ENCODE results near the gene EVX2. TPM values are rescaled to one million over a fixed set of nuclear protein-coding genes. Genes with fewer than 3 reads are reported as not detected.

Gene EVX2
- total RNA-seq, 1 donor from 2014 or later, result 0.10 TPM

DNA sequence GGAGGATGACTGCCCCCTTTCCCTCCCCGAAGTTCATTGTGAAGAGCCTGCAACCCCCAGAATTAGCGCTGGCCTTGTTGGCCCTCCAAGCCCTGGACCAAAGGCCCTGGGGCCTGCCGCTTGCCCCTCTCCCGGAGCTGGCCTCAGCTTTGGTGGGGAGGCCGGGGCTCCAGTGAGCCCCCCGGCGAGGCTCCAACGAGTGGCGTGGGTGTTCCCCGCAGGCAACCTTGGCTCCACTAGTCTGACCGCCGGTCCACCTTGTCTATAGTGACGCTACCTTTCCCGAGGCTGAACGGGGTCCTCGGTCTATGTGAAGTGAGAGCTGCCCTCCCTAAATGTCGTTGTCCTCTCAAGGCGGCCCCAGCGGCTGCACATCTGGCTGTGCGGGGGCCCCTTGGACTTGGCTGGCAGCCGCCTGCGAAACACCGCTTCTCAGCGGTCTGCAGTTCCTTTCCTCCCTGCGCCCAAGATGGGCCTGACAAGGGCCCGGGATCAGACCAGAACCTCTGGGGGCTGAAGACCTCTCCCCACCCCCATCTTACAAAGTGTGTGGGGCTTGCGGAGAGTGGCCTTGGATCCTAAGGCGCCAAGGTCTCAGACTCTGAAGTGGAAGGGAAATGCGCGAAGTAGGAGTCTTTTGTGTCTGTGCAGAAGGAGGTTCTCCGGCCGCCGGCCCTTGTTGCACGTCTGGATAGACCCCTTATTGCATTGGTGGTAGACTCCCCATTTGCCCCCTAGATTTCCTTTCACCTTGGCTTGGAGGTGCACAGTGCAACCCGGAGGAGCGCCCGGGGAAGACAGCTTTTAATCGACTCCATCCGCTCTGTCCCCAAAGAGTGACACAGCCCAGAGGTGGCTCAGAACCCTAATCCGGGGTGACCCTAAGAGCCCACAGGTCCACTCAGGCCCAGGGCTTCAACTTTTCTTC lies 28.9 kb upstream of the EVX2 start:
- H3K4me3 Mint-ChIP-seq, result no peak overlapping the region
- H3K27ac Mint-ChIP-seq, result no peak overlapping the region
- TF ChIP-seq, protein P1, sequence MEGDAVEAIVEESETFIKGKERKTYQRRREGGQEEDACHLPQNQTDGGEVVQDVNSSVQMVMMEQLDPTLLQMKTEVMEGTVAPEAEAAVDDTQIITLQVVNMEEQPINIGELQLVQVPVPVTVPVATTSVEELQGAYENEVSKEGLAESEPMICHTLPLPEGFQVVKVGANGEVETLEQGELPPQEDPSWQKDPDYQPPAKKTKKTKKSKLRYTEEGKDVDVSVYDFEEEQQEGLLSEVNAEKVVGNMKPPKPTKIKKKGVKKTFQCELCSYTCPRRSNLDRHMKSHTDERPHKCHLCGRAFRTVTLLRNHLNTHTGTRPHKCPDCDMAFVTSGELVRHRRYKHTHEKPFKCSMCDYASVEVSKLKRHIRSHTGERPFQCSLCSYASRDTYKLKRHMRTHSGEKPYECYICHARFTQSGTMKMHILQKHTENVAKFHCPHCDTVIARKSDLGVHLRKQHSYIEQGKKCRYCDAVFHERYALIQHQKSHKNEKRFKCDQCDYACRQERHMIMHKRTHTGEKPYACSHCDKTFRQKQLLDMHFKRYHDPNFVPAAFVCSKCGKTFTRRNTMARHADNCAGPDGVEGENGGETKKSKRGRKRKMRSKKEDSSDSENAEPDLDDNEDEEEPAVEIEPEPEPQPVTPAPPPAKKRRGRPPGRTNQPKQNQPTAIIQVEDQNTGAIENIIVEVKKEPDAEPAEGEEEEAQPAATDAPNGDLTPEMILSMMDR (conservative IDR thresholded peaks at IDR 0.05), result no peak
- peak; percentile 67 for DNase-seq (ENCODE audit: extremely low spot score, unreplicated experiment)
- H3K9me3 Mint-ChIP-seq, result peaks cover 6% of the 10 kb centered on the region
- H3K36me3 Mint-ChIP-seq, result peaks cover 5% of the 10 kb centered on the region
- no peaks in the 10 kb centered on the region for H3K4me1 Mint-ChIP-seq (ENCODE audit: unreplicated experiment)
- peaks cover 96% of the 10 kb centered on the region for H3K27me3 Mint-ChIP-seq

DNA sequence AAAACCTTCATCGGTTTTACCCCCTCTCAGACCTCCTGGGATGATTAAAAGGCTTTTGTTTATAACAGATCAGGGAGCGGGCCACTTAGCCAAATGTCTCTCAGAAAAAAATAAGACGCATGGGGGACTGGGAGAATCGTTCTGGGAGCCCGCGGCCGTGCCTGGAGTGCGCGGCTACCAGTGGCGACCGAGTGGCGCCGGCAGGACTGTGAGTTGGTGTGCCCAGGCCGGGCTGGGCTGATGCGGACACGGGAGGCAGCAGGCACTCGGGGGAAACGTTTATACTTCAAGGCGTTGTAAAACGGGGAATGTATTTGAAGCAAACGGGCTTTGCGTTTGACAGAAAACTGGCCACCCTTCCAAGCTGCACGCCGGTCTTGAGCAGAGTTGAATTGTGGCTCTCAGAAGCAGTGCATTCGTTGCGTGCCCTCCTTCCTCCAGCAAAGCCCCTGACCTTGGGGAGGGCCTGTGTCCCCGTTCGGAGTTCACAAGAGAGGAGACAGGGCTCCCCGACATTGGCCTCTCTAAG lies 28.1 kb upstream of the EVX2 start:
- TF ChIP-seq, protein P1 (conservative IDR thresholded peaks at IDR 0.05), result no peak
- Mint-ChIP-seq H3K4me1 (ENCODE audit: unreplicated experiment) (no peaks in the 10 kb centered on the region), H3K27ac (no peak overlapping the region), H3K36me3 (peaks cover 3% of the 10 kb centered on the region), H3K27me3 (peaks cover 95% of the 10 kb centered on the region), H3K4me3 (peak overlapping the region; percentile 7), H3K9me3 (peaks cover 4% of the 10 kb centered on the region)
- DNase-seq (ENCODE audit: extremely low spot score, unreplicated experiment), result peak; percentile 59

DNA sequence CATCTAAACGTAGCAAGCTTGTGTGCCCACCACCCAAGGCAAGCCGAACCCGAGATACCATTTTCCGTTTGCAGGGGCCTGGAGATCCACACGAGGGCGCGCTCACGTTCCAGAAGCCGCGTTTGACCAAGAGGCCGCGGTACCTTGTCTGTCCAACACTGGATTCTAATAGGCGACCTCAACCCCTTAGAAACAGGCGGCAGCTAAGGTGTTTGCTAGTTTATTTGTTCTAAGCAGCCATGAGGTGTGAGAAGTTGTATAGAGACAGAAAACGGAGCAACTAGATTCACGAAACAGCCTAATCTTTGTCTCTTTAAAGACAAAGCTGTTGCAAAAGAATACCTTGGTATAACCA lies 27.5 kb upstream of the EVX2 start:
- TF ChIP-seq, protein P1 (conservative IDR thresholded peaks at IDR 0.05), result peak; percentile 82
- Mint-ChIP-seq H3K4me1 (ENCODE audit: unreplicated experiment) (peaks cover 3% of the 10 kb centered on the region), H3K9me3 (no peaks in the 10 kb centered on the region), H3K4me3 (peak overlapping the region; percentile 56), H3K27me3 (peaks cover 92% of the 10 kb centered on the region), H3K36me3 (no peaks in the 10 kb centered on the region), H3K27ac (peak overlapping the region; percentile 81)
- DNase-seq (ENCODE audit: extremely low spot score, unreplicated experiment), result peak; percentile 79

DNA sequence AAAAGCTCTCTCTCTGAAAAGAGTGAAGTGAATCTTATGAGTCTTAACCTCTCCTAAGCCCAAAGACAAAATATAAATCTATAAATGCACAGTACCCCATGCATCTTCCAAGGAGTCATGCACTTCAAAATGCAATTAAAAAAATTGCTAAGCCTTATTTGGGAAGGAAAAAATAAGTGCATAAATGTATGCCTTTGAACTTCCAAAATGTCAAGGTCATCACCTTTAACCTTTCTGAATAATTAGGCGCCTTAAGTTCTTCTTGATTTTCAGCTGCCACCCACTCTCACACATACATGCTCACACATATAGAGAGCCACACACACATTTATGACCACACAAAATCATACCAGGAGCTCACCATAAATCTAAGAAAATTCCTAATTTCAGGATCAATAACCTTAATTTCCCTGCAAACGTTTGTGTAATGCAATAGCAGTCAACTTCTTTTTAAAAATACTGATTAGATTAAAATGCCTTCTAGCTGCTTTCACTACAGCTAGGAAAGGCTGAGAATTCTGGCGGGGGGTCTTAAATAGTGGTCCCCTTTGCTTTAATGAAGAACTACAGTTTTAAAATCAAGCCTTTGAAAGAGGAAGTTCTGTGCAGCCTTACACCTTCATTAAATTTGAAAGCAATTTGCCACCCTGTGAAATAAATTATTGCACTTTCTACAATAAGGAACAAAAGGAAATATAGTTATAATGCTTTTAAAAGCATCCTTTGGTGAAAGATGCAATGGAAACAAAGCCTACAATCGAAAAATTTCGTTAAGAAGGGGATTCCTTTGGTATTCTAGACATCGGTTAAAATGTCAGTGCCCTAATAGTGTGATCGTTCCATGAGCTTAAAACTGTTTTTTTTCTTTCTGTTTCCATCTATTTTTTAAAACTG lies 26.9 kb upstream of the EVX2 start:
- DNase-seq (ENCODE audit: extremely low spot score, unreplicated experiment), result no peak
- Mint-ChIP-seq H3K4me1 (ENCODE audit: unreplicated experiment) (peaks cover 9% of the 10 kb centered on the region), H3K27me3 (peaks cover 92% of the 10 kb centered on the region), H3K27ac (peak overlapping the region; percentile 81), H3K4me3 (peak overlapping the region; percentile 56), H3K36me3 (no peaks in the 10 kb centered on the region), H3K9me3 (no peaks in the 10 kb centered on the region)
- TF ChIP-seq, protein P1 (conservative IDR thresholded peaks at IDR 0.05), result no peak

DNA sequence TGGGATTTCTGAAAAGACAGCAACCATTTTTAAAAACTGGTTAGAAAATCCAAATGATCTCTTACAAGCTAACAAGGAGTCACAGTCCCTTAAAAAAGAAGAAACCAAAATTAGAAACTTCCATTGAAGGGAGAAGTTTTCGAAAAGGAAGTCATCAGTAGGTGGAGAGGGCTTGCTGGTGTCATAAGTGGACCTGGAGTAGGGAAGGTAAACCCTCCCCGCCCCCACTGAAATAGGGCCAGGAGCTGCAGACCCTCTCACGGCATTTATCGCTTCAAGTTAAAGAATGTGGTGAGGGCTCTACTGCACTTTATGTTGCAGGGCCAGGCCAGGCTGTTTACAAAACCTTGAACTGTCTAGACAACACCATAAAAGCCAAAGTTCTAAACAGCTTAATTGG lies 26.2 kb upstream of the EVX2 start:
- Mint-ChIP-seq H3K9me3 (no peaks in the 10 kb centered on the region), H3K4me3 (no peak overlapping the region), H3K36me3 (no peaks in the 10 kb centered on the region), H3K27ac (no peak overlapping the region), H3K4me1 (ENCODE audit: unreplicated experiment) (peaks cover 11% of the 10 kb centered on the region), H3K27me3 (peaks cover 92% of the 10 kb centered on the region)
- no peak for DNase-seq (ENCODE audit: extremely low spot score, unreplicated experiment)
- TF ChIP-seq, protein P1 (conservative IDR thresholded peaks at IDR 0.05), result no peak
